B cell (primary cell): Measurements from ENCODE around the gene KIAA1217.

Experiments used
- EZH2 ChIP-seq: IDR thresholded peaks from 2 replicates; pipeline ENCODE4 v1.6.1; 2012; ENCODE audit warnings: borderline replicate concordance, low read depth, mild to moderate bottlenecking, moderate library complexity, low read length; ENCODE audit not compliant: insufficient read depth, poor library complexity, severe bottlenecking
- TF ChIP-seq, protein P1 (sequence below): fragments of 200-600 bp; IDR thresholded peaks from one replicate; pipeline ENCODE4 v1.8.0; 2022; ENCODE audit warnings: antibody characterized with exemption, mild to moderate bottlenecking

GRCh38 chr10:24370877-24371276, 161.9 kb downstream of the KIAA1217 start:
- TF ChIP-seq, protein P1, sequence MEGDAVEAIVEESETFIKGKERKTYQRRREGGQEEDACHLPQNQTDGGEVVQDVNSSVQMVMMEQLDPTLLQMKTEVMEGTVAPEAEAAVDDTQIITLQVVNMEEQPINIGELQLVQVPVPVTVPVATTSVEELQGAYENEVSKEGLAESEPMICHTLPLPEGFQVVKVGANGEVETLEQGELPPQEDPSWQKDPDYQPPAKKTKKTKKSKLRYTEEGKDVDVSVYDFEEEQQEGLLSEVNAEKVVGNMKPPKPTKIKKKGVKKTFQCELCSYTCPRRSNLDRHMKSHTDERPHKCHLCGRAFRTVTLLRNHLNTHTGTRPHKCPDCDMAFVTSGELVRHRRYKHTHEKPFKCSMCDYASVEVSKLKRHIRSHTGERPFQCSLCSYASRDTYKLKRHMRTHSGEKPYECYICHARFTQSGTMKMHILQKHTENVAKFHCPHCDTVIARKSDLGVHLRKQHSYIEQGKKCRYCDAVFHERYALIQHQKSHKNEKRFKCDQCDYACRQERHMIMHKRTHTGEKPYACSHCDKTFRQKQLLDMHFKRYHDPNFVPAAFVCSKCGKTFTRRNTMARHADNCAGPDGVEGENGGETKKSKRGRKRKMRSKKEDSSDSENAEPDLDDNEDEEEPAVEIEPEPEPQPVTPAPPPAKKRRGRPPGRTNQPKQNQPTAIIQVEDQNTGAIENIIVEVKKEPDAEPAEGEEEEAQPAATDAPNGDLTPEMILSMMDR = no peak
- no peak for TF ChIP-seq EZH2
